ENCODE results near the gene NCKIPSD.

DNA sequence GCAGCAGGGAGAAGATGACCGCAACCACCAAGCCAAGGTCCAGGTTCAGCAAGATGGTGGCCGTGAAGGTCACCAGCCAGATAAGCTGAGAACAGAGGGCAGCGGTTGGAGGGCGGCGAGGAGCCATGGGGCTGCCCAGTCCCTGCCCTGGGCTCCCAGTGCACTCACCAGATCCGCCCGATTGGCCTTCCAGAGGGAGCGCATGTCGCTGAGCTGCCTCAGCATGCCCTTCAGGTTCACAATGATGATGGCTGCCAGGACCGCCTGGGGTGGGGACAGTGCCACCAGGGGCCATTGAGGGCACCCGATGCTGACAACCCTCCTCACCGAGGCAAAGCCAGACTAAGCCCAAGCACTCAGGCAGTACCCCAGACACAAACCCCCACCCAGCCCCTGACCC lies 55.8 kb downstream of the NCKIPSD start:
- TF ChIP-seq, protein P1, sequence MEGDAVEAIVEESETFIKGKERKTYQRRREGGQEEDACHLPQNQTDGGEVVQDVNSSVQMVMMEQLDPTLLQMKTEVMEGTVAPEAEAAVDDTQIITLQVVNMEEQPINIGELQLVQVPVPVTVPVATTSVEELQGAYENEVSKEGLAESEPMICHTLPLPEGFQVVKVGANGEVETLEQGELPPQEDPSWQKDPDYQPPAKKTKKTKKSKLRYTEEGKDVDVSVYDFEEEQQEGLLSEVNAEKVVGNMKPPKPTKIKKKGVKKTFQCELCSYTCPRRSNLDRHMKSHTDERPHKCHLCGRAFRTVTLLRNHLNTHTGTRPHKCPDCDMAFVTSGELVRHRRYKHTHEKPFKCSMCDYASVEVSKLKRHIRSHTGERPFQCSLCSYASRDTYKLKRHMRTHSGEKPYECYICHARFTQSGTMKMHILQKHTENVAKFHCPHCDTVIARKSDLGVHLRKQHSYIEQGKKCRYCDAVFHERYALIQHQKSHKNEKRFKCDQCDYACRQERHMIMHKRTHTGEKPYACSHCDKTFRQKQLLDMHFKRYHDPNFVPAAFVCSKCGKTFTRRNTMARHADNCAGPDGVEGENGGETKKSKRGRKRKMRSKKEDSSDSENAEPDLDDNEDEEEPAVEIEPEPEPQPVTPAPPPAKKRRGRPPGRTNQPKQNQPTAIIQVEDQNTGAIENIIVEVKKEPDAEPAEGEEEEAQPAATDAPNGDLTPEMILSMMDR (IDR thresholded peaks at IDR 0.05): no peak
- TF ChIP-seq POLR2A (IDR thresholded peaks at IDR 0.05): no peak
